Measurements from ENCODE around the gene IL17RE.

IL17RE gene

GRCh38 chr3:9934993-9935392 is 32.3 kb downstream of the IL17RE start:
- no peak for ATAC-seq

GRCh38 chr3:9935966-9936510 is 33.4 kb downstream of the IL17RE start:
- no peak for TF ChIP-seq ZC3H10 (CRISPR knock-in tag; IDR thresholded peaks at IDR 0.05)
- TF ChIP-seq ZFP30 (CRISPR knock-in tag; IDR thresholded peaks at IDR 0.05) = no peak
- no peak for TF ChIP-seq ESRRG (CRISPR knock-in tag; IDR thresholded peaks at IDR 0.05)
- TF ChIP-seq PATZ1 (CRISPR knock-in tag; IDR thresholded peaks at IDR 0.05; ENCODE audit: borderline replicate concordance) = no peak
- TF ChIP-seq ZNF565 (CRISPR knock-in tag; conservative IDR thresholded peaks at IDR 0.05; ENCODE audit: low read depth) = no peak
- no peak for TF ChIP-seq ZNF70 (CRISPR knock-in tag; IDR thresholded peaks at IDR 0.05)
- no peak for ATAC-seq

More at GRCh38 chr3:9934993-9935392, 32.3 kb downstream of the IL17RE start:
- TF ChIP-seq POU6F1 (CRISPR knock-in tag; IDR thresholded peaks at IDR 0.05; ENCODE audit: borderline replicate concordance, low read depth) (no peak), PPARA (CRISPR knock-in tag; IDR thresholded peaks at IDR 0.05; ENCODE audit: borderline replicate concordance) (no peak), ZNF565 (CRISPR knock-in tag; conservative IDR thresholded peaks at IDR 0.05; ENCODE audit: low read depth) (no peak), ZFP3 (CRISPR knock-in tag; IDR thresholded peaks at IDR 0.05) (no peak), OSR1 (CRISPR knock-in tag; IDR thresholded peaks at IDR 0.05) (no peak), TSHZ2 (CRISPR knock-in tag; IDR thresholded peaks at IDR 0.05) (no peak), ESRRG (CRISPR knock-in tag; IDR thresholded peaks at IDR 0.05) (no peak)

- TF ChIP-seq GLIS3 (CRISPR knock-in tag; IDR thresholded peaks at IDR 0.05) (no peak), ZC3H10 (CRISPR knock-in tag; IDR thresholded peaks at IDR 0.05) (no peak), OSR1 (CRISPR knock-in tag; IDR thresholded peaks at IDR 0.05) (no peak), PATZ1 (CRISPR knock-in tag; IDR thresholded peaks at IDR 0.05; ENCODE audit: borderline replicate concordance) (no peak), TOX (CRISPR knock-in tag; IDR thresholded peaks at IDR 0.05; ENCODE audit: borderline replicate concordance) (no peak), ISL1 (CRISPR knock-in tag; IDR thresholded peaks at IDR 0.05) (no peak), CREB5 (CRISPR knock-in tag; IDR thresholded peaks at IDR 0.05; ENCODE audit: low read depth) (no peak), RARB (CRISPR knock-in tag; IDR thresholded peaks at IDR 0.05) (no peak), POU6F1 (CRISPR knock-in tag; IDR thresholded peaks at IDR 0.05; ENCODE audit: borderline replicate concordance, low read depth) (no peak), CSRNP3 (CRISPR knock-in tag; IDR thresholded peaks at IDR 0.05) (no peak), ESRRG (CRISPR knock-in tag; IDR thresholded peaks at IDR 0.05) (no peak), ZNF8 (CRISPR knock-in tag; IDR thresholded peaks at IDR 0.05) (no peak), BACH2 (CRISPR knock-in tag; IDR thresholded peaks at IDR 0.05; ENCODE audit: borderline replicate concordance) (no peak)
- no peak for ATAC-seq
Observed at GRCh38 chr3:9937486-9938238, 35.0 kb downstream of the IL17RE start.
